Umbilical cord (tissue), 2 donors: ENCODE data around the gene ADAMTS6. TPM values are rescaled to one million over a fixed set of nuclear protein-coding genes. Genes with fewer than 3 reads are reported as not detected.
"Not testable (repeated sequence)": the region's sequence is repeated elsewhere in the genome, so short reads cannot be mapped to it uniquely, and the experiment has no call there.

Experiments
- DNase-seq: peaks from one replicate; pipeline ENCODE4 v3.0.0-alpha.2; 2015; ENCODE audit warnings: low spot score
- total RNA-seq: library from RNA; depleted of rRNA; stranded (reverse); fragments of >200 nt; gene quantifications from one replicate; pipeline ENCODE4 v1.2.3, GENCODE V29; 2014; ENCODE audit warnings: low replicate concordance; ENCODE audit not compliant: insufficient read depth

The ADAMTS6 gene, protein sequence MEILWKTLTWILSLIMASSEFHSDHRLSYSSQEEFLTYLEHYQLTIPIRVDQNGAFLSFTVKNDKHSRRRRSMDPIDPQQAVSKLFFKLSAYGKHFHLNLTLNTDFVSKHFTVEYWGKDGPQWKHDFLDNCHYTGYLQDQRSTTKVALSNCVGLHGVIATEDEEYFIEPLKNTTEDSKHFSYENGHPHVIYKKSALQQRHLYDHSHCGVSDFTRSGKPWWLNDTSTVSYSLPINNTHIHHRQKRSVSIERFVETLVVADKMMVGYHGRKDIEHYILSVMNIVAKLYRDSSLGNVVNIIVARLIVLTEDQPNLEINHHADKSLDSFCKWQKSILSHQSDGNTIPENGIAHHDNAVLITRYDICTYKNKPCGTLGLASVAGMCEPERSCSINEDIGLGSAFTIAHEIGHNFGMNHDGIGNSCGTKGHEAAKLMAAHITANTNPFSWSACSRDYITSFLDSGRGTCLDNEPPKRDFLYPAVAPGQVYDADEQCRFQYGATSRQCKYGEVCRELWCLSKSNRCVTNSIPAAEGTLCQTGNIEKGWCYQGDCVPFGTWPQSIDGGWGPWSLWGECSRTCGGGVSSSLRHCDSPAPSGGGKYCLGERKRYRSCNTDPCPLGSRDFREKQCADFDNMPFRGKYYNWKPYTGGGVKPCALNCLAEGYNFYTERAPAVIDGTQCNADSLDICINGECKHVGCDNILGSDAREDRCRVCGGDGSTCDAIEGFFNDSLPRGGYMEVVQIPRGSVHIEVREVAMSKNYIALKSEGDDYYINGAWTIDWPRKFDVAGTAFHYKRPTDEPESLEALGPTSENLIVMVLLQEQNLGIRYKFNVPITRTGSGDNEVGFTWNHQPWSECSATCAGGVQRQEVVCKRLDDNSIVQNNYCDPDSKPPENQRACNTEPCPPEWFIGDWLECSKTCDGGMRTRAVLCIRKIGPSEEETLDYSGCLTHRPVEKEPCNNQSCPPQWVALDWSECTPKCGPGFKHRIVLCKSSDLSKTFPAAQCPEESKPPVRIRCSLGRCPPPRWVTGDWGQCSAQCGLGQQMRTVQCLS (N-terminal part only)
- 104 TPM for total RNA-seq

DNA sequence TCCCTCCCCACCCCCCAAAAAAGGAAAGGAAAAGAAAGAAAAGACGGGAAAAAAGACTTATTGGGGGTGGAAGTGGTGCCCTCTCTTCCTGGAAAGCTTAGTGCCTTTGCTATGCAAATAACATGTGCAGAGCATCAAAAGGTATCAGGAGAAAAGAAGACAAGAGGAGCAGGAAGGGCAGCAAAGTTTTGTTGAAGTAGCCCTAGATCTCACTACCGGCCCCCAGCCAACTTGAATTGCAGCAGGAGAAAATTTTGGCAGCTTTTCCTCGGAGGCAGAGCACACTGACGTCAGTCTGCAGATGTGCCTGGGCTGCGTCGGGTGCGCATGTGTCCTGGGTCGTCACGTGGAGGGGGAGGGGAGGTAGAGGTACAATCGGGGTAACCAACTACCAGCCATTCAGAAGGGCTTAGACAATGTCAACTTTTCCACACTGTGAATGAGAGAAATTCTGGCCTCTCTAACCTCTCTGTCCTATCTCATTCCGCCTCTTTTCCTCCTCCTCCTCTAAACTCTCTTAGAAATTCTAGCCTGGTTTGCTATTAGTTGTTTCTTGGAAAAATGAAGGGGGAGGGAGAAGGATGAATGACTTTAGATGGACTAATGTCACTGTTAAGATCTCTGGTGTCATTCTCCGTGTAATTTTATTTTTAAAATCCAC is at the start of gene ADAMTS6:
Gene ADAMTS6 (minus strand): TSS at position 286 of the 661 bp plus-strand sequence. CDS start 8,247 bp downstream, outside the sequence.
- DNase-seq = peak; percentile 99

DNA sequence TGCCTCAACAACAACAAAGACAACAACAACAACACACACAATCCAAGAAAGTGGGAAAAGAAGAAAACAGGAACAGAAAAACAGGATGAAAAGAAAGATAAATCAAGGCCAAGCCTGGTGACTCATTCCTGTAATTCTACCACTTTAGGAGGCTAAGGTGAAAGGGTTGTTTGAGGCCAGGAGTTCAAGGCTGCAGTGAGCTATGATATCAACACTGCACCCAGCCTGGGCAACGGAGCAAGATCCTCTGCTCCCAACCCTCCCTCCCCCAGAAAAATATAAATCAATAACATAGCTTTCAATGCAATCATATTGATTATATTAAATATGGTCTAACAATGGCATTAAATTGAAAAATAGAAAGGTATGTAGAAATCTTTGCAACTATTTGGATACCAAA is 49.2 kb upstream of the ADAMTS6 start:
- DNase-seq = no peak

DNA sequence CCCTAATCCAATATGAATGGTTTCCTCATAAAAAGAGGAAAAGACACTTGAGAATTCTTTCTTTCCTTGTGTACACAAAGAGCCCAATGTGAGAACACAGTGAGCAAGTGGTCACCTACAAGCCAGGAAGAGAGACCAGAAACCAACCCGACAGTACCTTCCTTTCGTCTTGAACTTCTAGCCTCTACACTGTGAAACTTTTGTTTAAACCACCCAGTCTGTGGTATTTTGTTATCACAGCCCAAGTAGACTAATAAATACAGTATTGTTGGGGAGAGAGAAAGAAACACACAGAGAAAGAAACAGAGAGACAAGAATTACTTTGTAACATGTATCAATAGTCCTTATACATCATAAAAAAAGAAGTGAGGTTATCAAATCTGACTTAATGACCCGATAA is 44.0 kb upstream of the ADAMTS6 start:
- no peak for DNase-seq

DNA sequence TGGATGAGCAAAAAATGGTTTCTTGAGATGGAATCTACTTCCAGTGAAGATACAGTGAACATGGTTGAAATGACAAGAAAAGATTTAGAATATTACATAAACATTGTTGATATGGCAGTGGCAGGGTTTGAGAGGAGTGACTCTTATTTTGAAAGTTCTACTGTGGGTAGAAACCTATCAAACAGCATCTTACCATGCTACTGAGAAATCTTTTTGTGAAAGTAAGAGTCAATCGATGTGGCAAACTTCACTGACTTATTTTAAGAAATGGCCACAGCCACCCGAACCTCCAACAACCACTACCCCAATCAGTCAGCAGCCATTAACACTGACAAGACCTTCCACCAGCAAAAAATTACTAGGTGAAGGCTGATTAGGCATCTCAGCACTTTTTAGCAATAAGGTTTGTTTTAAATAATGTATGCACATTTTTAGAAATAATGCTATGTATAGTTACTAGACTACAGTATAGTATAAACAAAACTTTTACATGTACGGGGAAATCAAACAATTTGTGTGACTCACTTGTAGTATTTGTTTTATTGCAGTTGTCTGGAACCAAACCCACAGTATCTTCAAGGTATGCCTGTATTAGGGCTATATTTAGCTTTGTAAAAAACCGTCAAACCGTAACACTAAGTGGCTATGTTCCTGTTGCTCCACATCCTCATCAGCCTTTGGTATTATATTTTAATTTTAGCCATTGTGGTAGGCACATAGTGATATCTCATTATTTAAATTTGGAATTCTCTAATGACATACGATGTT is 30.6 kb upstream of the ADAMTS6 start:
- DNase-seq = no peak

DNA sequence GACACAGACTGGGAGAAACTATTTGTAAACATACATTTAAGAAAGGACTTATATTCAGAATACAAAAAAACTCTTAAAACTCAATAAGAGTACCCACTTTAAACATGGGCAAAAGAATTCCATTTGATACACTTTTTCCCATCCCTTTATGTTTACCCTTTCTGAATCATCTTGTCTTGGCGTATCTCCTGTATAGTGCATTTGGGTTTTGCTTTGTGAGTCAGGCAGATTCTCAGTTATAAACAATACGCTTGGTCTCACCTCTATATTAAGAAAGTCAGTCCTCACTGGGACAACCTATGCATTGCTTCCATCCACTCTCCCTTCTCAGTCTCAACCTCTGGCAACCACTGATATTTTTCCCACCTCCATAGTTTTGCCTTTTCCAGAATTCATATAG is 27.3 kb upstream of the ADAMTS6 start:
- no peak for DNase-seq

DNA sequence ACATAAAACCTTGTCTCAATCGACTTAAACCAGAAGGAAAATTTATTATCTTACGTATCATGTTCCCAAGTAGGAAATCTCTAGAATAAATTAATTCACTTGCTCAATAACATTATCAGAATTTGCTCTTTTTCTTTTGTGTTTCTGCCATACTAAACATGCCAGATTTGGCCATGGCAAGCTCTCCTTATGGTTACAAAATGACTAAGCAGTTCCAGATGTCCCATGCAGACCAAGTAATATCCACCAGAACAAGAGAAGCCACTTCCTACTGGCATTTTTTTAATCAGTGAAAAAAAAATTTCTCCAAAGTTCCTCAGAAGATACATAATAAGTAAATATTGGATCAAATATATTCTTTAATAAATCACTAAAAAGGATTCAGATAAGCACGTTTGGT is 25.2 kb upstream of the ADAMTS6 start:
- peak; percentile 19 for DNase-seq

DNA sequence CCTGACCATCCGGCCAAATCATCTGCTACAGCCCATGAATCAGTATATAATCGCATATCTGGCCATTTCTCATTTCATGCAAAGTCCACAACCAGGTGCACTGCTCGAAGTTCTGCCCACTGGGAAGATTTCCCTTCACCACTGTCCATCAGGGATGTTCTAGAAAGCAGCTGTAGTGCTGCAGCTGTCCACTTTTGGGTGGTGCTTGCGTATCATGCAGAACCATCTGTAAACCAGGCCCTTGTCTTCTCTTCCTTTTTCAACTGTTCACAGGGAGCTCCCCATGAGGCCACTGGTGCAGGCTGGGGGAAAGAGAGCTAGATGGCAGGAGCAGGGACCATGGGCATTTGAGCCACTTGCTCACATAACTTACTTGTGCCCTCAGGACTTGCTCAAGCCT is 7.4 kb upstream of the ADAMTS6 start:
- no peak for DNase-seq

DNA sequence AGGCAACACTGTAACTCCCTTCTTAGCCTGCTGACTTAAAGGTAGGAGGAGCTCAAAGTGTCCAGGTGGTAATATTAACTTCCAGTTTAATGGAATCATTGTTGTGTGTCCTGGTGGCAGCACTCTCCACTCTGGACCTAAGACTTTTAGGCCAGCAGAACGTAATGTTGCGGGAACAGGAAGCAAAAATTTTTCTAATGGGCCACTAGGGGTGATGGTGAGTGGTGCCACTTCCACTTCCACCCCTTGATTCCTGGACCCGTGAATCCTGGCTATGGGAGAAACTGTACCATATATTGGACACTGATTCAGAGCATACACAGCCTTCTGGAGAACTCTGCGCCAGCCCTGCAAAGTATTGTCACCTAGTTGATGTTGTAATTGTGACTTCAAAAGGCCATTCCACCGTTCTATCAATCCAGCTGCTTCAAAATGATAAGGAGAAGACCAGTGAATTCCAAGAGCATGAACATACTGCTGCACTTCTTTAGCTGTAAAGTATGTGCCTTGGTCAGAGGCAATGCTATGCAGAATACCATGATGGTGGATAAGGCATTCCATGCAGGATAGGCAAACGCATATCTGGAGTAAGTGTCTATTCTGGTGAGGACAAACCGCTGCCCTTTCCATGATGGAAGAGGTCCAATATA is 6.4 kb upstream of the ADAMTS6 start:
- not testable (repeated sequence) for DNase-seq

DNA sequence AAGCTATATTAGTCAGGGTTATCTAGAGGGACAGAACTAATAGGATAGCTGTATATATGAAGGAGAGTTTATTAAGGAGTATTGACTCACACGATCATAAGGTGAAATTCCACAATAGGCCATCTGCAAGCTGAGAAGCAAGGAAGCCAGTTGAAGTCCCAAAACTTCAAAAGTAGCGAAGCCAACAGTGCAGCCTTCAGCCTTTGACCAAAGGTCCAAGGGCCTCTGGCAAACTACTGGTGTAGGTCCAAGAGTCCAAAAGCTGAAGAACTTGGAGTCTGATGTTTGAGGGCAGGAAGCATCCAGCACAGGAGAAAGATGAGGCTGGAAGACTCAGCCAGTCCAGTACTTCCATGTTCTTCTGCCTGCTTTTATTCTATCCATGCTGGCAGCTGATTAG is 5.1 kb upstream of the ADAMTS6 start:
- DNase-seq = not testable (repeated sequence)

DNA sequence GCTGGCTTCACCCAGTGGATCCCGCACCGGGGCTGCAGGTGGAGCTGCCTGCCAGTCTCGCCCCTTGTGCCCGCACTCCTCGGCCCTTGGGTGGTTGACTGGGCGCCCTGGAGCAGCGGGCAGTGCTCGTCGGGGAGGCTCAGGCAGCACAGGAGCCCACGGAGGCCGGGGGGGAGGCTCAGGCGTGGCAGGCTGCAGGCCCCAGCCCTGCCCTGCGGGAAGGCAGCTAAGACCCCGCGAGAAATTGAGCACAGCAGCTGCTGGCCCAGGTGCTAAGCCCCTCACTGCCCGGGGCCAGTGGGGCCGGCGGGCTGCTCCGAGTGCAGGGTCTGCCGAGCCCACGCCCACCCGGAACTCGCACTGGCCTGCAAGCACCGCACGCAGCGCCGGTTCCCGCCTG is 3.7 kb upstream of the ADAMTS6 start:
- DNase-seq = no peak

DNA sequence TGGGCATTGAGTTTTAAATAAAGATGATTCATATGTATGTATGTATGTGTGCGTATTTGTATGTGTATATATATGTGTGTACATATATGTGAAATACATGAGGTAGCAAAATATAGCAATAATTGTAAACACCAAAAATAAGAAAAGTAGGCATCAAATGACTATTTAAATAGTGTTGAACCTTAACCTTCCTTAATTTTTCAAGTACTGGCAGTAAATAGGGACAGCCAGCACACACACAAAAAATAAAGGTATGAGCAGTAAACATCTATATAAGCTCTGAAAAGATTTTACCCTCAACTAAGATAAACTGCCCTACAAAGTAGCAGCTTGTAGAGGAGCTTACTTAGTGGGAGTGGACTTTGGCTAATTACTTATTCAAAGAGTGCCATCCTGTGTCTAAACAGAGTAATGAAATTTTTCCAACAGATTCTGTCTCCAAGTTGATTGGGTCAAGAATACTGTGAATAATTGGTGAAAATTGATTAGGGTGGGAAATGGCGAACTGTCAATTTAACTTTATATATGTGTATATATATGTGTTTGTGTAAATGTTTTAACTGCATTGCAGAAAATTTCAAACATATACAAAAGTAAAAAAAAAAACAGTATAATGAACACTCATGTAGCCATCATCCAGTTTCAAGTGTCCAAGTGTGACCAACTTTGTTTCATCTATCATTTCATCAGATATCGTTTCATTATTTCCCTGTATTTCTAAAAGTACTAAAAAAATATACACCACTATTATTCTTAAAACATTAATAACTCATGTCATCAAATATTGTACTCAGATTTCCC is 2.0 kb upstream of the ADAMTS6 start:
- peak; percentile 81 for DNase-seq

DNA sequence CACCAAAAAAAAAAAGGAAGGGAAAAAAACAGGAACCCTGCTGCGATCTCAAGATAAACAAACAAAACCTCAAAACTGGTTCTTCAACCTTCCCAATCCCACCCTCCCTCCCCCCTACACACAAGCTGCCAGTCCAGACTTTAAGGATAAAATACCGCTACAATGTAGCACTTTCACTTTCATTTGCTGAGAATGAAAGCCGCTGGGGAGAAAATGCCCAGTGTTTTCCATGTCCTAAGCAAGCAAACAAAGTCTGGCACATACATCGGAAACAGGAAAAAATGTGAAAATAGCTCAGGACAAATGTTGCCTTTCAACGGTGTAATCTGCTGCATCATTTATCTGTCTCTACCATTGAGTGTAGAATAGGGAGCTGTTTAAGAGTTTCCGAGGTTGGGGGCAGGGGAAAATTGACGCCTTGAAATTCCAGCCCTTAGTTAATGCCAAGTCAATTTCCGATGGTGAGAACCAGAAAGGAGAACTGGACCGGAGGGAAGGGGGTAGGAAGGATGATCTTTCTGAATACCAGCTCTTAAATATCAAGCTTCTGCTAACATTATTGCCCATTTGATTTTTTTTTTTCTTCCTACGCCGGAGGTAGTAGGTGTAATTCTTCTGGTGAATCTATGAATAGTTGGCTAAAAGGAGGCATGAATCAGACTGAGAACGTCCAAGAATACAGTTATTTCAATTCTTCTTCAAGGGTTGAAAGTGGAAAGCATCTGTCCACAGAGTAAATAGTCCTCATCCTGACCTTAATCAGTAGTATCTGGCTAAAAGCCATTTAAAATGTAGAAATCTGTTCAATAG is 1.2 kb upstream of the ADAMTS6 start:
- peak; percentile 73 for DNase-seq

DNA sequence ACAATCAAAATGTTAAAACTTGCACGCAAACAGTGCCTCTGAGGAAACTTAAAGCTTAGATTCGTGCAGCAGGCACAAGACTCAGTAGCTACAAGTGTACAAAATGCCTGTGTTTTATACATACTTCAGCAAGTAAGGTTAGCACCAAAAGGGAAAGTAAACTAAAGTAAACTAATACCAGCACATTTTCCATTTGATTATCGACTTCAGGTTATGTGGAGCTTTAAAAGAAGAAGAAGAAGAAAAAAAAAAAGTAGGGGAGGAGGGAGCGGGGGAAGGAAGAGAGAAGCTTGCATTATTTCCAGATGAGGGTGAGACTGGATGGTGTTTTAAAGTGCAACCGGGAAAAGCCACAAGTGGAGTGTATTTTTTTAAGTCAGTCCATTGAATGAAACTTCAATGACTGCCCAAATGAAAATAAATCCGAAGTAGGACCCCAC is 596 bp upstream of the ADAMTS6 start:
- peak; percentile 79 for DNase-seq

DNA sequence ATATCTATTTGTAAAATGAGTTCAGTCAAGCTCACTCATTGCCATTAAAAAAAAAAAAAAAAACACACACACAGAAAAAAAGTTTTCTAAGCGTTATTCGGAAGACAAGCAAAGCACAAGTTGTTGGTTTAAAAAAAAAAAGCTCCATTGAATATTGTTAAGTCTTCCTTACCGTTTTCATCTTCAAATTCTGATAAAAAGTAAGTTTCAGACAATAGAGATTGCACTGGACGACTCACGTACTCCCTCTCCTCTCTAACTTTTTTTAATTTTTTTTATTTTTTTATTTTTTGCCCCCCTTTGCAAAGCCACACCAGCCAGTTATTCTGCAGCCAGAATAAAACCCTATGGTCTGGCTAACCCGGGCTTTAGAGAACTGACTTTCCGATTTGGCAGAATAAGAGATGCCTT is 544 bp downstream of the ADAMTS6 start:
- DNase-seq = no peak

DNA sequence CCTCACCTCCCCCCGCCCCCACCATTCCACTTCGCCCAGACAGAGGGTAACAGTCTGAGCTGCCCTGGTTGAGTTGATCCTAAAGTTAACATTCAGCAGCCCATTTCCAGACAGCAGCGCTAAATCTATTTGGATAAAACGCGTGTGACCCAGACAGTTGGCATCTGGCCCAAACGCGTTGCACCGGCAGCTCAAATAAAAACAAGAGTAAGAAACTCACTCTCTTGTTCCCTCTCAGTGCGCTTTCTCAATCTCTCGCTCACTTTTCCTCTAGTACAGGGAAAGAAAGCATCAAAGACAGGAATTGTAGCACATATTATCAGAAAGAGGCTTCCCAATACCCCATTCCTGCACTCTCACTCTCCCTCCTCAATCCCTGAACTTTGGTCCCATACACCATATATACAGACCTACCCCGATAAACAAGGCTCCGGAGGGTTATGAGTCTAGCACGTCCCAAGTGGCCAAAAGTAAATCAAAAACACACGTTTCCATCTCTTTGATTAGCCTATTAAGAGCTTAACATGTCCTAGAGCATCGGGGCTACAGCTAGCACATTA is 1.3 kb downstream of the ADAMTS6 start:
- DNase-seq = peak; percentile 94

DNA sequence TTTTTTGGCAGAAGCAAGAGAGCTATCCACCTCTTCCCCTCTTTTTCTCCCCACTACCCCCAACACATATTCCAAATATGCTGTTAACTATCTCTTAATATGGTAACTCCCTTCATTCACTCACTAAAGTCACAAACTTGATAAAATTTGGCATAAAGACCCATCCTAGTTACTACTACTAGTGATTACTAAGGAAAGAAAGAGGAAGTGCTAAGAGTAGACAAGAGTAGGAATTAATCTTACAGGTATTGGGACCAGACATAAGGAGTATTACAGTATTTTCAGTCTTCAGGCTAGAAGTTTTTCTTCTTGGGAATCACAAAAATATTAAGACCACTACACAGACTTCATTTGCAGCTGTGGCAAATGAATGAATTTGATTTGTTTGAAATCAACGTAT is 2.2 kb downstream of the ADAMTS6 start:
- no peak for DNase-seq

DNA sequence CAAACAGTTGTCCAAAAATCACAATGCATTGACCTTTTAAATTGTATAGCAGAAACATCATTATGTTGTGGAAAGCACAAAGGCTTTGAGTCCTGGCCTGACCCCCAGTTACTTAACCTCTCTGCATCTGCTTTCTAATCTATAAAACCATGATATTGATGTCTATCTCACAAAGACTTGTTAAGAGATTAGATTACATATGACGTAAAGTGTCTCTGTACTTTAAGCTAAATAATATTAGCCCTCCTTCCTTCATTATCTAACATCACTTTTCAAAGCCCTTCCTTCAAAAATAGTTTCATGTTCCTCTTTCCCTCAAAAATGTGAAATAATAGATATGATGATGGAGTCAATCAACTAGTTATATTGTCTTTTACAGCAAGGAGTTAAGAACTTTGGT is 3.4 kb downstream of the ADAMTS6 start:
- DNase-seq = no peak

DNA sequence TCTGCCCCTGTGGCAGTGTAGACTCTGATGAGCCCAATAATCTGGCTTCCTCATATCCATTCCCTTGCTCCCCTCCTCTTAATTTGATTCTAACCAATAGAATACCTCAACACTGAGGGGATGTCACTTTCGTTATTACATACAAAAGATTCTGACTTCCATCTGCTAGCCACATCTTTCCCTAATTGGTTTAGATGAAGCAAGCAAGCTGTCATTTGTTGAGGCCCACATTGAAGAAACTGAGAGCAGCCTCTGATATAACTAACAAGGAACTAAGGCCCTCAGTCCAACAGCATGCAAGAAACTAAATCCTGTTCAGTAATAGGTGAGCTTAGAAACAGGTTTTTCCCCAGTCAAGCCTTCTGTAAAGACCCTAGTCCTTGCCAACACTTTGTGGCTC is 5.8 kb downstream of the ADAMTS6 start:
- no peak for DNase-seq
